ENCODE measurements around the gene CPNE9.

The CPNE9 gene

GRCh38 chr3:9716801-9717555 is 13.3 kb downstream of the CPNE9 start:
- DNase-seq (ENCODE audit: low spot score): no peak

GRCh38 chr3:9717563-9717962 is 13.9 kb downstream of the CPNE9 start:
- no peak for DNase-seq (ENCODE audit: low spot score)

- DNase-seq (ENCODE audit: low spot score): no peak
These were observed 14.5 kb downstream of the CPNE9 start for GRCh38 chr3:9718118-9718517.

- no peak for DNase-seq (ENCODE audit: low spot score)
These were observed 17.5 kb downstream of the CPNE9 start for GRCh38 chr3:9721015-9721699.

- no peak for DNase-seq (ENCODE audit: low spot score)
These were observed 18.0 kb downstream of the CPNE9 start for GRCh38 chr3:9721700-9722060.

GRCh38 chr3:9725775-9726515 is 22.3 kb downstream of the CPNE9 start:
- DNase-seq (ENCODE audit: low spot score): no peak

- no peak for DNase-seq (ENCODE audit: low spot score)
These were observed 23.5 kb downstream of the CPNE9 start for GRCh38 chr3:9727041-9727595.

GRCh38 chr3:9727743-9728142 is 24.1 kb downstream of the CPNE9 start:
- no peak for DNase-seq (ENCODE audit: low spot score)

GRCh38 chr3:9729419-9729818 is 25.8 kb downstream of the CPNE9 start:
- no peak for DNase-seq (ENCODE audit: low spot score)

GRCh38 chr3:9730657-9731205 is 27.1 kb downstream of the CPNE9 start:
- no peak for DNase-seq (ENCODE audit: low spot score)

- peak; percentile 97 for DNase-seq (ENCODE audit: low spot score)
These were observed 27.8 kb downstream of the CPNE9 start, which contains the start of gene BRPF1 for GRCh38 chr3:9731206-9732079. TSS of gene BRPF1 (plus strand) at chr3:9731735. CDS start at chr3:9734141, 2,406 bp downstream.

- DNase-seq (ENCODE audit: low spot score): peak; percentile 41
These were observed 28.6 kb downstream of the CPNE9 start for GRCh38 chr3:9732080-9732739.

- DNase-seq (ENCODE audit: low spot score): no peak
These were observed 29.1 kb downstream of the CPNE9 start for GRCh38 chr3:9732740-9733115.

GRCh38 chr3:9736831-9737230 is 33.2 kb downstream of the CPNE9 start:
- DNase-seq (ENCODE audit: low spot score): peak; percentile 74

GRCh38 chr3:9739181-9739580 is 35.5 kb downstream of the CPNE9 start:
- DNase-seq (ENCODE audit: low spot score): no peak

GRCh38 chr3:9742560-9742959 is 38.9 kb downstream of the CPNE9 start:
- no peak for DNase-seq (ENCODE audit: low spot score)

- no peak for DNase-seq (ENCODE audit: low spot score)
These were observed 39.9 kb downstream of the CPNE9 start for GRCh38 chr3:9743548-9743947.

GRCh38 chr3:9744162-9744561 is 40.5 kb downstream of the CPNE9 start:
- DNase-seq (ENCODE audit: low spot score): no peak

- no peak for DNase-seq (ENCODE audit: low spot score)
These were observed 41.9 kb downstream of the CPNE9 start for GRCh38 chr3:9745521-9745920.

GRCh38 chr3:9746330-9746729 is 42.7 kb downstream of the CPNE9 start:
- DNase-seq (ENCODE audit: low spot score): no peak

- no peak for DNase-seq (ENCODE audit: low spot score)
These were observed 43.6 kb downstream of the CPNE9 start for GRCh38 chr3:9747267-9747666.
